GM21528 (cell line): ENCODE results near the gene GRAMD1A.
A peak's percentile ranks its signal among the peaks of the same experiment; 100 is the strongest.
"Not testable (repeated sequence)": the region's sequence is repeated elsewhere in the genome, so short reads cannot be mapped to it uniquely, and the experiment has no call there.

ENCODE experiments used
- ATAC-seq: cut with Tn5 transposase; IDR thresholded peaks from one replicate; pipeline ENCODE4 v1.9.1; 2021; ENCODE audit warnings: mild to moderate bottlenecking, moderate library complexity; ENCODE audit not compliant: unreplicated experiment, low FRiP score

GRAMD1A gene

GRCh38 chr19:34999498-35000337 is at the start of gene GRAMD1A:
Gene GRAMD1A (plus strand): TSS chr19:35000323. CDS start chr19:35000479, 156 bp downstream.
- peak; percentile 52 for ATAC-seq

GRCh38 chr19:34953092-34953491 is 47.0 kb upstream of the GRAMD1A start:
- ATAC-seq, result no peak

GRCh38 chr19:34957830-34958751 is 42.0 kb upstream of the GRAMD1A start:
- ATAC-seq, result no peak

GRCh38 chr19:34959021-34959420 is 41.1 kb upstream of the GRAMD1A start:
- no peak for ATAC-seq

GRCh38 chr19:34960103-34960805 is 39.9 kb upstream of the GRAMD1A start:
- ATAC-seq, result no peak

GRCh38 chr19:34960940-34961679 is 39.0 kb upstream of the GRAMD1A start:
- ATAC-seq, result no peak

- no peak for ATAC-seq
Observed at GRCh38 chr19:34961775-34962686, 38.1 kb upstream of the GRAMD1A start.

GRCh38 chr19:34962687-34963572 is 37.2 kb upstream of the GRAMD1A start:
- no peak for ATAC-seq

GRCh38 chr19:34963573-34964406 is 36.3 kb upstream of the GRAMD1A start, which contains the start of gene ZNF792:
Gene ZNF792 (minus strand): TSS chr19:34964229. CDS start chr19:34963662, 567 bp downstream.
- no peak for ATAC-seq

- ATAC-seq, result no peak
Observed at GRCh38 chr19:34964598-34964997, 35.5 kb upstream of the GRAMD1A start.

- not testable (repeated sequence) for ATAC-seq
Observed at GRCh38 chr19:34965505-34965904, 34.6 kb upstream of the GRAMD1A start.

GRCh38 chr19:34967551-34967950 is 32.6 kb upstream of the GRAMD1A start:
- no peak for ATAC-seq

GRCh38 chr19:34969721-34970120 is 30.4 kb upstream of the GRAMD1A start:
- ATAC-seq, result no peak

GRCh38 chr19:34970185-34970780 is 29.8 kb upstream of the GRAMD1A start:
- ATAC-seq, result not testable (repeated sequence)

- ATAC-seq, result no peak
Observed at GRCh38 chr19:34972163-34972705, 27.9 kb upstream of the GRAMD1A start.

- no peak for ATAC-seq
Observed at GRCh38 chr19:34974646-34975045, 25.5 kb upstream of the GRAMD1A start.
